Activated T-cell treated with anti-CD3 and anti-CD28 coated beads, Interleukin-2, amount 50 U/mL, for 24 hours (primary cell): ENCODE measurements around the gene GCK.
"Not testable (repeated sequence)": the region's sequence is repeated elsewhere in the genome, so short reads cannot be mapped to it uniquely, and the experiment has no call there.

Experiments
- DNase-seq: peaks from one replicate; pipeline ENCODE4 v3.0.0-alpha.2; 2020
- H3K27ac Mint-ChIP-seq: 2 replicates; pipeline ENCODE4 v1.8.0; 2020; ENCODE audit warnings: mild to moderate bottlenecking, mixed read lengths
- H3K27me3 Mint-ChIP-seq: 2 replicates; pipeline ENCODE4 v1.8.0; 2020; ENCODE audit warnings: mixed read lengths
- H3K36me3 Mint-ChIP-seq: 2 replicates; pipeline ENCODE4 v1.8.0; 2020; ENCODE audit warnings: low read depth, mixed read lengths
- H3K4me1 Mint-ChIP-seq: 2 replicates; pipeline ENCODE4 v1.8.0; 2020; ENCODE audit warnings: low read depth, mixed read lengths
- H3K4me3 Mint-ChIP-seq: 2 replicates; pipeline ENCODE4 v1.8.0; 2020; ENCODE audit warnings: mild to moderate bottlenecking, moderate library complexity, mixed read lengths
- H3K9me3 Mint-ChIP-seq: 2 replicates; pipeline ENCODE4 v1.8.0; 2020; ENCODE audit warnings: mixed read lengths

Gene GCK

GRCh38 chr7:44200163-44200562 is 10.9 kb upstream of the GCK start:
- Mint-ChIP-seq H3K4me3 (peak overlapping the region; percentile 88), H3K4me1 (peaks cover 26% of the 10 kb centered on the region), H3K36me3 (peaks cover 33% of the 10 kb centered on the region)
- not testable (repeated sequence) for H3K27me3 Mint-ChIP-seq, DNase-seq, H3K9me3 Mint-ChIP-seq, H3K27ac Mint-ChIP-seq

- DNase-seq = no peak
- Mint-ChIP-seq H3K27ac (no peak overlapping the region), H3K9me3 (peaks cover 3% of the 10 kb centered on the region), H3K4me3 (no peak overlapping the region), H3K27me3 (peaks cover 16% of the 10 kb centered on the region), H3K4me1 (peaks cover 21% of the 10 kb centered on the region), H3K36me3 (peaks cover 11% of the 10 kb centered on the region)
These were observed 8.2 kb upstream of the GCK start for GRCh38 chr7:44197474-44197873.

DNA sequence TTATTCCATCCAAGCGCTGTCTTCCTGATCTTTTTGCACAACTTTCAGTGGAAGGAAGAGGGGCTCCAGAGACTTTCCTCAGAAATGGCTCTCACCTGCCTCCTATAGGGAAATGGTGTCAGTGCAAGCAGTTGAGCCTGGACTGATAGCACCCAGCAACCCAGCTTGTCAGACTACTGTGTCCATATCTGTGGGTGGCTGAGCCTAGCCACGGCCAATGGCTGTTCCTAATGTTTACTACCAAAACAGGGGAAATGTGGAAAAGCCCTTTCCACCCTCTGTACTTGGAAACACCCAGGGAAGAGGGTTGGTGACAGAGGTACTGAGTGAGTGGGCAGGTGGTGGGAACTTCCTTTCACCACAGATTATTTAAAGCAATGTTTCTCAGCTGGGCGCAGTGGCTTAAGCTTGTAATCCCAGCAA is 7.2 kb upstream of the GCK start:
- no peak for DNase-seq
- Mint-ChIP-seq H3K9me3 (peaks cover 3% of the 10 kb centered on the region), H3K4me1 (peaks cover 11% of the 10 kb centered on the region), H3K4me3 (no peak overlapping the region), H3K27me3 (peaks cover 18% of the 10 kb centered on the region), H3K36me3 (peaks cover 4% of the 10 kb centered on the region), H3K27ac (no peak overlapping the region)

- Mint-ChIP-seq H3K27me3 (peaks cover 18% of the 10 kb centered on the region), H3K27ac (no peak overlapping the region), H3K36me3 (peaks cover under 1% of the 10 kb centered on the region), H3K9me3 (peaks cover 3% of the 10 kb centered on the region), H3K4me1 (peaks cover 10% of the 10 kb centered on the region), H3K4me3 (no peak overlapping the region)
- DNase-seq = peak; percentile 9
These were observed 6.7 kb upstream of the GCK start for GRCh38 chr7:44195889-44196288.

DNA sequence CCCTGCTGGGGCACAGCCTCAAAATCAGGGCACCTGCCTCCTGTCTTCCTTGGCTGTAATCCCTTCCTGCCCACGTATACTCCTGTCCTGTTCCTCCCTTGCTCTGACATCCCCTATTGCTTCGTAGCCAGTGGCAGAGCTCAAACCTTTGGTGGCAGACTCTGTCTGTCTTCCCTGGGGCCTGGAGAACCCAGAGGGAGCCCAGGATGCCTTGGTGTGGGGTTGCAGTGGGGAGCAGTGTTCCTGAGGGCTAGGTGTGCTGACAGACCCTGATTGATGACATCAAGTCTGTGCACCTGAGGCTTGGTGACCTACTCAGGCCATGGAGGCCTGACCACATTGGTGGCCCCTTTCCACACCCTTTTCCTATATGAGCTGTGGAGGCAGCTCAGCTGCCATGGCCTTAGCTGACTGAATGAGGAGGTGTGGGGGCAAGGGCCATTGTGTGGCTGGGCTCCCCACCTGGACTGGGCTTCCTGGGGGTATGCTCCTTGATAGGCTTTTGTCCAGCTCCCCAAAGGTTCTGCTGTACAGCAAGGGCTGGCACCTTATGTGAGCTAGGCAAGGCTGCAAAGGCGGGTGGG is 5.4 kb upstream of the GCK start:
- no peak overlapping the region for H3K4me3 Mint-ChIP-seq
- peaks cover 7% of the 10 kb centered on the region for H3K4me1 Mint-ChIP-seq
- DNase-seq = no peak
- H3K9me3 Mint-ChIP-seq = peaks cover 3% of the 10 kb centered on the region
- peaks cover 18% of the 10 kb centered on the region for H3K27me3 Mint-ChIP-seq
- H3K36me3 Mint-ChIP-seq = no peaks in the 10 kb centered on the region
- H3K27ac Mint-ChIP-seq = no peak overlapping the region

DNA sequence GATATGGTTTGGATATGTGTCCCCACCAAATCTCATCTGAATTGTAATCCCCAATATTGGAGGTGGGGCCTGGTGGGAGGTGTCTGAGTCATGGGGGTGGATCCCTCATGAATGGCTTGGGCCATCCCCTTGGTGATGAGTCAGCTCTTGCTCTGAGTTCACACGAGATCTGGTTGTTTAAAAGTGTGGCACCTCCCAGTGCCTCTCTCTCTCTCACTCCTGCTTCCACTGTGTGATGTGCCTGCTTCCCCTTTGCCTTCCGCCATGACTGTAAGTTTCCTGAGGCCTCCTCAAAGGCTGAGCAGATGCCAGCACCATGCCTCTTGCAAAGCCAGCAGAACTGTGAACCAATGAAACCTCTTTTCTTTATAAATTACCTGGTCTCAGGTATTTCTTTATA is 4.8 kb upstream of the GCK start:
- Mint-ChIP-seq H3K27ac (peak overlapping the region; percentile 59), H3K4me3 (no peak overlapping the region), H3K36me3 (no peaks in the 10 kb centered on the region), H3K4me1 (peaks cover 7% of the 10 kb centered on the region), H3K27me3 (peaks cover 18% of the 10 kb centered on the region), H3K9me3 (peaks cover 3% of the 10 kb centered on the region)
- DNase-seq = peak; percentile 53

- peaks cover 3% of the 10 kb centered on the region for H3K9me3 Mint-ChIP-seq
These were observed 4.0 kb upstream of the GCK start for GRCh38 chr7:44193011-44193802.

DNA sequence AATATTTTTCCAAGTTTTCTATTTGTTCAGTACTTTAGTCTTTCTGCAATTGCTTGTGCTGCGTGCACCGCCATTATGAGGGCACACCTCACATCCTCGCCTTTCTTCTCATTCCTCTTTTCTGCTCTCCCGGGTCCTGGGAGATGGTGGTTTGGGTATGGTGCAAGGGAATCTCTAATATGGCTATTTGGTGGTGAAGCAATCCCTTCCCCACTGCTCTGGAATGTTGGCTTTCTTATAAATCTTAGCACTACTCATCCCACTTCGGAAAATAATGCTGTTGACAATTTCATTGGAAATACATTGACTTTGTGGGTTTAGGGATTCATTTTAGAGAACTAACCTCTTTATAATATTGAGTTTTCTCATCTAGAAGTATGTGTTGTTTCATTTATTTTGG is 1.9 kb upstream of the GCK start:
- no peak overlapping the region for H3K27ac Mint-ChIP-seq
- H3K4me1 Mint-ChIP-seq = peaks cover 7% of the 10 kb centered on the region
- DNase-seq = no peak
- peaks cover 3% of the 10 kb centered on the region for H3K9me3 Mint-ChIP-seq
- H3K36me3 Mint-ChIP-seq = no peaks in the 10 kb centered on the region
- H3K27me3 Mint-ChIP-seq = peaks cover 10% of the 10 kb centered on the region
- no peak overlapping the region for H3K4me3 Mint-ChIP-seq

More at GRCh38 chr7:44193011-44193802, 4.0 kb upstream of the GCK start:
- DNase-seq = no peak
- H3K36me3 Mint-ChIP-seq = no peaks in the 10 kb centered on the region
- H3K27ac Mint-ChIP-seq = no peak overlapping the region
- no peak overlapping the region for H3K4me3 Mint-ChIP-seq
- peaks cover 18% of the 10 kb centered on the region for H3K27me3 Mint-ChIP-seq
- peaks cover 7% of the 10 kb centered on the region for H3K4me1 Mint-ChIP-seq

DNA sequence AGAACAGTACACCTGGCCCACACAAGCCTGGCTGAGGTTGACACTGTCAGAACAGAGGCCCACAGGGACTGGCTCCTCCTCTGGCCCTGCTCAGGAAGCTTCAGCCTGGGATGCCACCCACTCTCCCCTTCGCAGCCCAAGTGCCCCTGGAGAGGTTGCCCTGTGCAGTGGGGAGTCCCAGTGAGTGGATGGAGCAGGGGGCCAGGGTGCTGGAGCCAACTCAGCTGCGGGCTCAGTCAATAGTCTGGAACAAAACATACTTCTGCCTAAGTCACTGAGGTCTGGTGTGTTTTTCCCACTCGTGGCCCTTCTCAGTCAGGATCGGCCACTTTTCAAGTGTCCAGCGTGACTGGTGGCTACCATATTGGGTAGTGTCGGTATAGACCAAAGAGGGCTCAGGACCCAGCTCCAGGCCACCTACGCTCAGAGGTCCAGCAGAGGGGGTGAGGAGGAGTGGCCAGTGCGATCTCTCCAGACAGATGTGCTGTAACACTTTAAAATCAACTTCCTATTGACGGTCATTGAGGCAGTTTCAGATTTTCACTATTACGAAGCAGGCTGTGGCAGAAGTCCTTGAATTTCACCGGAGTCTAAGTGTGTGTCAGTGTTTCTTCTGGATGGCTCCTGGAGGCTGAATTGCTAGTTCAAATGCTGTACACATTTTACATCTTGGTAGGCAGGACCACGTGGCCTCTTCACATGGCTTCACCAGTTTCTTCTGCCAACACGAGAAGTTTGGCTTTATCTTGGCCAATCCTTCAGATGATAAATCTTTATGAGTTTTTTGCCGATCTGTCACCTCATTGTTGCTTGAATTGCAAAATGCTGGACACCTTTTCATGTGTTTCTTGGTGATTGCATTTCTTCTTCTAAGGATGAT is 994 bp upstream of the GCK start:
- peaks cover 7% of the 10 kb centered on the region for H3K4me1 Mint-ChIP-seq
- H3K4me3 Mint-ChIP-seq = no peak overlapping the region
- peaks cover 3% of the 10 kb centered on the region for H3K9me3 Mint-ChIP-seq
- H3K27me3 Mint-ChIP-seq = peaks cover 10% of the 10 kb centered on the region
- no peak for DNase-seq
- no peak overlapping the region for H3K27ac Mint-ChIP-seq
- H3K36me3 Mint-ChIP-seq = no peaks in the 10 kb centered on the region

GRCh38 chr7:44188480-44189225 is 586 bp downstream of the GCK start:
- no peak overlapping the region for H3K27ac Mint-ChIP-seq
- H3K4me3 Mint-ChIP-seq = no peak overlapping the region
- H3K36me3 Mint-ChIP-seq = no peaks in the 10 kb centered on the region
- DNase-seq = no peak
- no peaks in the 10 kb centered on the region for H3K9me3 Mint-ChIP-seq
- H3K27me3 Mint-ChIP-seq = peaks cover 7% of the 10 kb centered on the region
- peaks cover under 1% of the 10 kb centered on the region for H3K4me1 Mint-ChIP-seq

DNA sequence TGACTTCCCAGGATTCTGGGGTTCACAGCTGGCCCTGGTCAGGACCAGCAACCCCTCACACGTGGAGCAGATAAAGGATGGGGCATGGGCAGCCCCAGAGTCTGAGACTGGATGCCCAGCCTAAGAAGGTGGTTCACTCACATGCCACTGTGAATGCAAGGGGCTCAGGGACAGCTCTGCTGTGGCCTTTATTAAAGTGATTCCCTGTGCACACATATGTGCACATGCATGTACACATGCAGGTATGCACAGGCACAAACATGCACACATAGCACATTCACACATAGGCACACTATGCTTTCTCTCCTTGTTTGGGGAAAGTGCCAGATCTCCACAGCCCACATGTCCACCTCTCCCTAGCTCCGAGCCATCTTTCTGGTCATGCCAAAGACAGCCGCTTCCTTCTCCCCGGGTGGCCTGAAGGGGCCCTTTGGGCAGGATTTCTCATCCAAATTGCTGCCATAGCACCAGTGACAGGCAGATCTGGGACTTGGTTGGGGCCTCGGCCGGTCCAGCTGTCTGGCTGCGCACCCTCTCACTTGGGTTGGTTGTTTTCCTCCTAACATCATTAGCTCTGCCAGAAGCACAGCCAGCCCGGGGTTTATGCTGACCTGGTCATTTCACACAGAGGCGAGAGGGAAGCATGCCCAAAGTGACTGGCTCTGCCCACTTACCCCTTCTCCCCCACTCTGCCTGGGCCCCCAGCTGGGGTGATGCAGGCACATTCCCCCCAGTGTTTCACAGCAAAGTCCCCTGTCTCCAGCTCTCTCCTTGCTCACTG is 1.4 kb downstream of the GCK start:
- H3K9me3 Mint-ChIP-seq = no peaks in the 10 kb centered on the region
- peaks cover 6% of the 10 kb centered on the region for H3K27me3 Mint-ChIP-seq
- no peak overlapping the region for H3K4me3 Mint-ChIP-seq

DNA sequence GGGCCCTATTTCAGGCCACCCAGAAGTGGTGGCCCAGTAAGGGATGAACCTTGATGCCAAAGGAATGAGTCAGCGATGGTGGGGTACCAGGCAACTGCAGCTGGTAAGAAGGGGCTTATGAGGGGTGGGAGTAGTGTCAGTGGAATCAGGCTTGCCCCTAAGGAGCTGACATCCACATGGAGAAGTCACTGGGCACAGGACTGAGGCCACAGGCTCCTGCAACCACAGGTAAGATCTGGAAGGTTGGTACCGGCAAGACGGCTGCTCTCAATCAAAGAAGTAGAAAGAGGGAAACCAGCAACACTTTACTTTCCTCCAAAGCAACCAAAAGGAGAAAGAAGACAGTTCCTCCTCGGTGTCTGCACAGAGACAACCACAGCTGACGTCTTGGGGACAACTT is 2.5 kb downstream of the GCK start:
- Mint-ChIP-seq H3K27ac (no peak overlapping the region), H3K36me3 (no peaks in the 10 kb centered on the region), H3K4me3 (no peak overlapping the region), H3K4me1 (no peaks in the 10 kb centered on the region), H3K9me3 (no peaks in the 10 kb centered on the region), H3K27me3 (peaks cover 2% of the 10 kb centered on the region)
- DNase-seq = no peak

More for the DNA sequence above, 1.4 kb downstream of the GCK start:
- Mint-ChIP-seq H3K27ac (no peak overlapping the region), H3K36me3 (no peaks in the 10 kb centered on the region), H3K4me1 (no peaks in the 10 kb centered on the region)
- DNase-seq = no peak

- H3K27me3 Mint-ChIP-seq = peaks cover 2% of the 10 kb centered on the region
- no peaks in the 10 kb centered on the region for H3K4me1 Mint-ChIP-seq
- no peaks in the 10 kb centered on the region for H3K36me3 Mint-ChIP-seq
- H3K9me3 Mint-ChIP-seq = no peaks in the 10 kb centered on the region
- H3K4me3 Mint-ChIP-seq = no peak overlapping the region
- no peak for DNase-seq
- no peak overlapping the region for H3K27ac Mint-ChIP-seq
These were observed 3.5 kb downstream of the GCK start for GRCh38 chr7:44185729-44186128.
